K562 (cell line): ENCODE results near the gene TBXA2R. TPM values are rescaled to one million over a fixed set of nuclear protein-coding genes. Genes with fewer than 3 reads are reported as not detected.

Experiments
- CEBPG ChIP-seq, 3 experiments: fragments of 200-800 bp in 1 of 3; sonication (Bioruptor generic) in 1 of 3; sonication (generic) in 1 of 3; formaldehyde crosslinking in 1 of 3; IDR thresholded peaks in 2 of 3; conservative IDR thresholded peaks in 1 of 3; 2 replicates each; pipeline versions ENCODE4 v1.6.1 to v1.8.0; 2016 to 2022; ENCODE audit warnings: missing compliant biosample characterization in 2 of 3, missing genetic modification characterization in 2 of 3, mild to moderate bottlenecking in 1 of 3, missing genetic modification reagents in 1 of 3
- CHD4 ChIP-seq: fragments of 200-600 bp; sonication (generic); IDR thresholded peaks from 3 replicates; pipeline ENCODE4 v1.6.1; 2012; ENCODE audit warnings: low read depth, mild to moderate bottlenecking, mixed read lengths, low read length, inconsistent platforms; ENCODE audit not compliant: insufficient read depth, insufficient replicate concordance, poor library complexity, severe bottlenecking
- CXXC5 ChIP-seq: fragments of 250-450 bp; sonication (Bioruptor Pico); IDR thresholded peaks from 2 replicates; pipeline ENCODE4 v1.8.0; 2022; ENCODE audit warnings: inconsistent platforms, mild to moderate bottlenecking, moderate library complexity
- ELK1 ChIP-seq: sonication (generic); formaldehyde crosslinking; IDR thresholded peaks from 2 replicates; pipeline ENCODE4 v1.8.1; 2022; ENCODE audit warnings: missing genetic modification reagents
- FOXA1 ChIP-seq: fragments of 450-650 bp; IDR thresholded peaks from 2 replicates; pipeline ENCODE4 v1.6.1; 2016; ENCODE audit warnings: mild to moderate bottlenecking, borderline replicate concordance
- HDAC1 ChIP-seq, 2 experiments: fragments of 450-650 bp; IDR thresholded peaks; 2 replicates each; pipeline ENCODE4 v1.6.1; 2016 to 2017; ENCODE audit warnings: inconsistent platforms in 1 of 2, mild to moderate bottlenecking in 1 of 2, moderate library complexity in 1 of 2
- HDAC8 ChIP-seq: fragments of 450-650 bp; IDR thresholded peaks from 2 replicates; pipeline ENCODE4 v1.6.1; 2016; ENCODE audit warnings: mild to moderate bottlenecking, missing genetic modification characterization, moderate library complexity, missing compliant biosample characterization
- IRF1 ChIP-seq: sonication (generic); formaldehyde crosslinking; IDR thresholded peaks from 2 replicates; pipeline ENCODE4 v1.8.0; 2022; ENCODE audit warnings: missing genetic modification reagents, mild to moderate bottlenecking, borderline replicate concordance
- LARP7 ChIP-seq: fragments of 450-650 bp; IDR thresholded peaks from 2 replicates; pipeline ENCODE4 v1.6.1; 2016
- MECOM ChIP-seq: fragments of 250-450 bp; sonication (Bioruptor Pico); IDR thresholded peaks from 2 replicates; pipeline ENCODE4 v1.8.0; 2022; ENCODE audit warnings: inconsistent platforms
- MLLT1 ChIP-seq, 2 experiments: fragments of 450-650 bp; IDR thresholded peaks; 2 replicates each; pipeline ENCODE4 v1.6.1; 2016
- NCOA2 ChIP-seq, 2 experiments: fragments of 450-650 bp; IDR thresholded peaks; 2 replicates each; pipeline ENCODE4 v1.6.1; 2018; ENCODE audit warnings: mild to moderate bottlenecking in 2 of 2, moderate library complexity in 1 of 2; ENCODE audit not compliant: partially characterized antibody in 2 of 2
- NELFE ChIP-seq: IDR thresholded peaks from 2 replicates; pipeline ENCODE4 v1.6.1; 2011; ENCODE audit warnings: mild to moderate bottlenecking; ENCODE audit not compliant: insufficient read depth, insufficient read length
- RBFOX2 ChIP-seq: fragments of 200-400 bp; formaldehyde crosslinking; IDR thresholded peaks from 2 replicates; pipeline ENCODE4 v1.6.1; 2017; ENCODE audit warnings: low read depth, mild to moderate bottlenecking, low read length, moderate library complexity
- ZNF57 ChIP-seq: fragments of 450-650 bp; formaldehyde crosslinking; IDR thresholded peaks from 2 replicates; pipeline ENCODE4 v1.4.0; 2020; ENCODE audit warnings: mild to moderate bottlenecking, moderate library complexity
- ZNF766 ChIP-seq: fragments of 200-800 bp; sonication (Bioruptor generic); conservative IDR thresholded peaks from 2 replicates; pipeline ENCODE4 v1.6.1; 2016; ENCODE audit warnings: missing genetic modification characterization, missing compliant biosample characterization
- ZZZ3 ChIP-seq: fragments of 450-650 bp; IDR thresholded peaks from 2 replicates; pipeline ENCODE4 v1.6.1; 2016; ENCODE audit warnings: antibody characterized with exemption, mild to moderate bottlenecking, moderate library complexity
- polyA plus RNA-seq, 8 experiments: library from polyadenylated mRNA; depleted of rRNA in 4 of 8; stranded (reverse) in 5 of 8; unstranded in 3 of 8; fragments of >200 nt; fragmentation: Nextera tagmentation in 2 of 8; fragmentation: Illumina TruSeq in 1 of 8; extraction: Ambion mirVana in 2 of 8; extraction: Trizol in 1 of 8; gene quantifications; 2 replicates each; pipeline versions ENCODE4 v1.2.1 to v1.2.3, GENCODE V29; 2011 to 2014; ENCODE audit warnings: inconsistent platforms in 1 of 8, missing spikeins in 1 of 8
- total RNA-seq, 7 experiments: library from RNA; depleted of rRNA in 6 of 7; stranded (reverse); fragments of >200 nt in 6 of 7; fragmentation: Illumina TruSeq in 2 of 7; extraction: Trizol in 2 of 7; gene quantifications; 2 replicates each; pipeline versions ENCODE4 v1.2.1 to v1.2.3, GENCODE V29; 2011 to 2021; ENCODE audit warnings: low replicate concordance in 1 of 7

Gene TBXA2R
- total and polyA plus RNA-seq, 9 of the 15 experiments (the other 6 are each of a cell fraction or from before 2014, with no cell fraction given) = 1.5 to 24.0 (median 2.8) TPM

GRCh38 chr19:3605770-3606169 is 905 bp downstream of the TBXA2R start (continued):
- peak; percentile 44 to 48; a peak in 2 of 4 replicates for TF ChIP-seq MLLT1 (IDR thresholded peaks at IDR 0.05)
- no peak for TF ChIP-seq ZNF766
- no peak for TF ChIP-seq ZZZ3
- TF ChIP-seq CHD4 = no peak
- no peak for TF ChIP-seq ZNF57
- TF ChIP-seq LARP7 = peak; percentile 79; the same call in 1 of the 2 replicates
- TF ChIP-seq HDAC1 (IDR thresholded peaks at IDR 0.05) = peak in 1 of 2 experiments; percentile 25; a peak in 1 of 4 replicates
- TF ChIP-seq IRF1 (CRISPR knock-in tag) = no peak
- TF ChIP-seq NCOA2 (IDR thresholded peaks at IDR 0.05; ENCODE audit: partially characterized antibody in 2 of 2) = no peak
- TF ChIP-seq HDAC8 (tag) = no peak
- TF ChIP-seq MECOM (CRISPR knock-in tag) = no peak
- TF ChIP-seq ELK1 = no peak
- no peak for TF ChIP-seq NELFE
- TF ChIP-seq FOXA1 = no peak
- no peak for TF ChIP-seq CEBPG (CRISPR knock-in tag; IDR thresholded peaks at IDR 0.05)
- no peak for TF ChIP-seq CEBPG (tag; conservative IDR thresholded peaks at IDR 0.05 in 1 of 2, IDR thresholded peaks at IDR 0.05 in 1 of 2)
- no peak for TF ChIP-seq RBFOX2
- no peak for TF ChIP-seq CXXC5 (CRISPR knock-in tag)
